Measurements from ENCODE around the gene CEP162.
"Not testable (repeated sequence)": the region's sequence is repeated elsewhere in the genome, so short reads cannot be mapped to it uniquely, and the experiment has no call there.

GRCh38 chr6:84244416-84245081 lies 17.1 kb upstream of the CEP162 start:
- TF ChIP-seq CTCF (conservative IDR thresholded peaks at IDR 0.05; ENCODE audit: low read length); EZH2phosphoT487 (IDR thresholded peaks at IDR 0.05; ENCODE audit: borderline replicate concordance): not testable (repeated sequence)
